Fibroblast of pulmonary artery (primary cell): ENCODE measurements around the gene DLX4.

Experiments
- DNase-seq: peaks from one replicate; pipeline ENCODE4 v3.0.0-alpha.2; 2010; ENCODE audit warnings: low read depth
- H3K4me3 ChIP-seq: replicated peaks from 2 replicates; pipeline ENCODE4 v1.5.1; 2011; ENCODE audit warnings: low read depth, mild to moderate bottlenecking, control low read depth, low read length, moderate library complexity
- CTCF ChIP-seq: IDR thresholded peaks from 2 replicates; pipeline ENCODE4 v1.5.1; 2011; ENCODE audit warnings: mild to moderate bottlenecking, control low read depth, low read length, inconsistent platforms; ENCODE audit errors: missing control alignments

DLX4 gene

GRCh38 chr17:49963626-49964302 is 5.2 kb upstream of the DLX4 start:
- TF ChIP-seq CTCF: no peak
- no peak overlapping the region for H3K4me3 ChIP-seq
- DNase-seq: no peak

GRCh38 chr17:49964303-49964768 is 4.7 kb upstream of the DLX4 start:
- no peak overlapping the region for H3K4me3 ChIP-seq
- TF ChIP-seq CTCF: no peak
- peak; percentile 3 for DNase-seq

- no peak for TF ChIP-seq CTCF
- no peak overlapping the region for H3K4me3 ChIP-seq
- DNase-seq: no peak
Measured at GRCh38 chr17:49964769-49965523, 4.0 kb upstream of the DLX4 start.

GRCh38 chr17:49965524-49965909 is 3.5 kb upstream of the DLX4 start:
- no peak for TF ChIP-seq CTCF
- no peak overlapping the region for H3K4me3 ChIP-seq
- no peak for DNase-seq

GRCh38 chr17:49966767-49967166 is 2.2 kb upstream of the DLX4 start:
- no peak for DNase-seq
- no peak overlapping the region for H3K4me3 ChIP-seq
- no peak for TF ChIP-seq CTCF

- H3K4me3 ChIP-seq: no peak overlapping the region
- DNase-seq: no peak
- TF ChIP-seq CTCF: no peak
Measured at GRCh38 chr17:49967205-49967604, 1.8 kb upstream of the DLX4 start.
